Measurements from ENCODE around the gene MATN1. TPM values are rescaled to one million over a fixed set of nuclear protein-coding genes. Genes with fewer than 3 reads are reported as not detected.

Gene MATN1
- total RNA-seq, 1 donor from 2014 or later, result 0.85 TPM

DNA sequence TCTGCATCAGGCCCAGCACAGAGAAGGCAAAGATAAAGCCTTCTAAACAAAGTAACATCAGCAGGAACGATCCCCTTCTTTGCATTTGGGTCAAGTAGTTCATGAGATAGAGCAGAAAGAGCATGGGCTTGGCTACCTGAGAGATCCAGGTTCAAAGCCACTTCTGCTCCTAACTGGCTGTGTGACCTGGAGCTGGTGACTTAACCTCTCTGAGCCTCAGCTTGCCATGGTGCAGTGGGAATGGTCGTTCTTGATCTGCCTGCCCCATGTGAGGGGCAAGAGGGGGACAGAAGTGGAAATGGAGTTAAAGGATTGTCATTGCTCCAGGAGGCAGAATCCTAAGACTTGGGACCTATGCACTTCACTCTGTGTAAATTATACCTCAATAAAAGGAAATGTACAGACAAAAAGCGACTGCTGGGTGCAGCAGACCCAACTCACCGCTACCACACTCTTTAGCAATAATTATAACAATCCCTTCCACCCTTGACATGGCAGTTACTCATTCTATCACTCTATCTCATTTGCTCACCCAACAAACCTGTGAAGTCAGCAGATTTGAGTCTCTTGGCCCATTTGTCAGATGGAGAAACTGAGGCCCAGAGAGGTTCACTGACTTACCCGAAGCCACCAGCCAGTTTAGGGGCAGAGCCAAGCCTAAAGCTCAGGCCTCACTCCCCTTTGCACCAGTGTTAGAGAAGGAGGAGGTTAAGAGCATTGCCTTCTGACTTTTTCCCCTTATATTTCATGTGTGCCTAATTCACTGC lies 1.5 kb upstream of the MATN1 start:
- no peak for TF ChIP-seq CTCF (IDR thresholded peaks at IDR 0.05)

DNA sequence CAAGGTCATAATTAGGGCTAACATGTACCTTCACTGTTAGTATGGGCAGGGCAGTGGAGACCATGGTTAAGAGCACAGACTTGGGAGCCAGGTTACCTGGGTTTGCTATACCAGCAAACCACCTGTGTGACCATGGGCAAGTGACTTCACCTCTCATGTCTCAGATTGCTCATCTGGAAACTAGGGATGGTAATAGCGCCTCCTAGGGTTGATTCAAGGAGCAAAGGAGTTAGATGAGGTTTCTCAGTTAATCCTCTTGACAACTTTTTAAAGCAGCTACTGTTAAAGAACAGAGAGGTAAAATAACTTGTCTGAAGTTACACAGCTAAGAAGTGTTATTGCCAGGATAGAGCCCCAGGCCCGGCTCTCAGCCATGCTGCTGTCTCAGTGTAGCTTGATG lies 790 bp upstream of the MATN1 start:
- Histone ChIP-seq H3K4me1 (no peaks in the 10 kb centered on the region), H3K4me3 (no peak overlapping the region), H3K36me3 (peaks cover 0 to 5% of the 10 kb centered on the region in 2 donors), H3K9me3 (no peaks in the 10 kb centered on the region), H3K27ac (no peak overlapping the region), H3K27me3 (no peaks in the 10 kb centered on the region)
- no peak for DNase-seq (ENCODE audit: low spot score in 2 of 2)
- no peak for TF ChIP-seq CTCF (IDR thresholded peaks at IDR 0.05)
- intact Hi-C loops (cut with DNase I), result loop anchor here (10.0 kb wide), 1 partner anchor 341 kb away; the partner anchor contains the start of gene PUM1

More for the DNA sequence above, 1.5 kb upstream of the MATN1 start:
- H3K4me3 ChIP-seq, result no peak overlapping the region
- H3K27me3 ChIP-seq, result no peaks in the 10 kb centered on the region
- no peak for DNase-seq (ENCODE audit: low spot score in 2 of 2)
- H3K4me1 ChIP-seq, result no peaks in the 10 kb centered on the region
- H3K27ac ChIP-seq, result no peak overlapping the region
- H3K9me3 ChIP-seq, result no peaks in the 10 kb centered on the region
- intact Hi-C loops (cut with DNase I), result loop anchor here (10.0 kb wide), 1 partner anchor 340 kb away; the partner anchor contains the start of gene PUM1
- H3K36me3 ChIP-seq, result peaks cover 0 to 5% of the 10 kb centered on the region in 2 donors

GRCh38 chr1:30721812-30722537 lies 1.4 kb downstream of the MATN1 start:
- Histone ChIP-seq H3K4me3 (no peak overlapping the region), H3K4me1 (peaks cover 0 to 4% of the 10 kb centered on the region in 2 donors), H3K9me3 (no peaks in the 10 kb centered on the region), H3K27me3 (no peaks in the 10 kb centered on the region), H3K36me3 (peaks cover 0 to 5% of the 10 kb centered on the region in 2 donors), H3K27ac (no peak overlapping the region)
- no peak for TF ChIP-seq CTCF (IDR thresholded peaks at IDR 0.05)
- no peak for DNase-seq (ENCODE audit: low spot score in 2 of 2)
- intact Hi-C loops (cut with DNase I), result loop anchor here (10.0 kb wide), 1 partner anchor 343 kb away; the partner anchor contains the start of gene PUM1

DNA sequence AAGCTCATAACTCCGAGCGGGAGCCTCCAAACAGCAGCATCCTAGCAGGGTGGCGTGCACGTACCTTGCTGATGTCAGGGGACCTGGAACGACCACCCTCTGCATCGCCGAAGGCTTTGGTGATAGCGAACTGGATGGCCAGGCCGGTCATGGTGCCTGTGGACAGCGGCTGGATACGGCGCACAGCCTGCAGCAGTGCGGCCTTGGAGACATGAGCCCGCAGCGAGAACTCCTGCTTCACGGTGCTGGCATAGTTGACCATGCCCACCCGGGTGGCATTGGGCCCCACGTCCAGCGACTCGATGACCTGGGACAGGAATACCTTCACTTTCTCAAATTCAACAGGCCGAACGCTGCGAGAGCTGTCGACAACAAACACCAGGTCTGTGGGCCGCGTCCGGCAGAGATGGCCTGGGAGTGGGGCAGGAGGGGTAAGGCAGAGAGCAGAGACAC lies 2.0 kb downstream of the MATN1 start:
- peaks cover 0 to 4% of the 10 kb centered on the region in 2 donors for H3K4me1 ChIP-seq
- no peak overlapping the region for H3K27ac ChIP-seq
- no peak overlapping the region for H3K4me3 ChIP-seq
- H3K36me3 ChIP-seq, result peaks cover 0 to 1% of the 10 kb centered on the region in 2 donors
- intact Hi-C loops (cut with DNase I), result loop anchor here (10.0 kb wide), 1 partner anchor 343 kb away; the partner anchor contains the start of gene PUM1
- no peak for DNase-seq (ENCODE audit: low spot score in 2 of 2)
- no peaks in the 10 kb centered on the region for H3K27me3 ChIP-seq
- no peaks in the 10 kb centered on the region for H3K9me3 ChIP-seq
- no peak for TF ChIP-seq CTCF (IDR thresholded peaks at IDR 0.05)

DNA sequence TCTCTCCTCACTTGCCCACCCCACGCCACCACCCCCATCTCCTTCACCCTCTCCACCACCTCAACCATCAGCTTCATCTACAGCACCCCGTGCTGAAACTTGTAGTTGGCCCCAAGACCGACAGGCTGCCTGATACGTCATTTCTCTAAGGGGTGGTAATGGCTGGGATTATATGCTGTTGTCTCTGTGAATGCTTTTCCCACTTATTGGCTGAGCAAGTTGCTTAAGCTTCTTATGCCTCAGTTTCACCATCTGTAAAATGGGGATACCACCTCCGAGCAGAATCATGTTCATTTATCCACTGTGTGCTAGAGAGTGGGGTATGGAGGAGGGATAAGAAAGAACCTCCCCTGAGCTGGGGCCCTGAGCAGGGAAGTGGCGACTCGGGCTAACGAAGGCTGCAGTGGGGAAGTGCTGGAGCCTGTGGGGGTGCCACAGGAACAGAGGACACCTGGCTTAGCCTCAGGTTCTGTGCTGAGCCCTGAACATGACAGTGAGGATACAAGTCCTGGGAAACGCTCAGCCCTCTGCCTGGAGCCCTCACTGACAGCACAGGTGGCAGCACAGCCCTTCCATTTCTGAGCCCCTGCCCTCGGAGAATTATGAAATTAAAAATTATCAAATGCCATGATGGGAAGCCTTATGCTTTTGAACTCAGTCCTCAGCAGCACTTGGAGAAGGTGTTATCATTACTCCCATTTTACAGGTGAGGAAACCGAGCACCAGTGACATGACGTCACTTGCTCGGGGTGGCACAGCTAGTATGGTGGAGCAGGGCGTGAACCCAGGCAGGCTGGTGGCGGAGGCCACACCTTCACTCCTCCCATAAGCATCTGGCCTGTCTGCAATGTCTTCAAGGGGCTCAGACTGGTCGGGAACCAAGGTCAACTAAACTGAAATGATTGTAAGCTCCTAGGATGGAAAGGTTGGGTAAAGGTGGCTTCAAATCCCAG lies 2.8 kb downstream of the MATN1 start:
- DNase-seq (ENCODE audit: low spot score in 2 of 2), result no peak
- H3K27ac ChIP-seq, result no peak overlapping the region
- H3K27me3 ChIP-seq, result no peaks in the 10 kb centered on the region
- no peaks in the 10 kb centered on the region for H3K36me3 ChIP-seq
- intact Hi-C loops (cut with DNase I), result loop anchor here (10.0 kb wide), 1 partner anchor 344 kb away; the partner anchor contains the start of gene PUM1
- H3K4me1 ChIP-seq, result peaks cover 0 to 4% of the 10 kb centered on the region in 2 donors
- no peak overlapping the region for H3K4me3 ChIP-seq
- H3K9me3 ChIP-seq, result peaks cover 0 to 1% of the 10 kb centered on the region in 2 donors
- no peak for TF ChIP-seq CTCF (IDR thresholded peaks at IDR 0.05)

Measured in ascending aorta (tissue), 2 donors.